H1 (cell line): ENCODE measurements around the gene ARHGAP26. TPM values are rescaled to one million over a fixed set of nuclear protein-coding genes. Genes with fewer than 3 reads are reported as not detected.

Experiments
- CTCF ChIA-PET: fragments of 300-600 bp; sonication (Branson Sonifier 250); formaldehyde crosslinking; loops from one replicate; lab custom pipeline; 2021; ENCODE audit not compliant: partially characterized antibody; lab: Charles Lee
- POLR2A ChIA-PET: fragments of 300-600 bp; sonication (Branson Sonifier 250); formaldehyde crosslinking; loops from one replicate; lab custom pipeline; 2021; ENCODE audit warnings: inconsistent platforms; ENCODE audit not compliant: partially characterized antibody; lab: Charles Lee
- DNase-seq, 2 experiments: peaks; one replicate each; pipeline versions ENCODE4 v3.0.0 to v3.0.0-alpha.2; 2010 to 2022; ENCODE audit warnings: low spot score in 2 of 2, low read depth in 1 of 2, mixed read lengths in 1 of 2
- FAIRE-seq: peaks from 2 replicates; lab custom pipeline; 2011; peaks lifted over from hg19 to GRCh38; lab: Jason Lieb, UNC
- H2AFZ ChIP-seq: 2 replicates; pipeline ENCODE4 v1.8.1; 2012; ENCODE audit warnings: low read length, inconsistent platforms
- H2AK5ac ChIP-seq: 2 replicates; pipeline ENCODE4 v1.6.1; 2013; ENCODE audit warnings: low read depth, low read length
- H2BK120ac ChIP-seq: replicated peaks from 2 replicates; pipeline ENCODE3; 2013; ENCODE audit warnings: low read depth, low read length, inconsistent platforms
- H2BK12ac ChIP-seq: 2 replicates; pipeline ENCODE4 v1.6.1; 2013; ENCODE audit warnings: low read depth, low read length
- H2BK15ac ChIP-seq: 2 replicates; pipeline ENCODE4 v1.6.1; 2013; ENCODE audit warnings: low read length
- H2BK20ac ChIP-seq: 2 replicates; pipeline ENCODE4 v1.6.1; 2013; ENCODE audit warnings: low read length
- H2BK5ac ChIP-seq: 2 replicates; pipeline ENCODE4 v1.6.1; 2013; ENCODE audit warnings: low read depth, low read length
- H3K14ac ChIP-seq: 2 replicates; pipeline ENCODE4 v1.6.1; 2013; ENCODE audit warnings: inconsistent platforms; ENCODE audit not compliant: insufficient read length
- H3K18ac ChIP-seq: 2 replicates; pipeline ENCODE4 v1.6.1; 2013; ENCODE audit warnings: low read length; ENCODE audit errors: extremely low read depth
- H3K23ac ChIP-seq: 2 replicates; pipeline ENCODE4 v1.6.1; 2013; ENCODE audit warnings: inconsistent platforms; ENCODE audit not compliant: insufficient read length
- H3K23me2 ChIP-seq: 2 replicates; pipeline ENCODE4 v1.6.1; 2013; ENCODE audit warnings: low read depth, low read length
- H3K27ac ChIP-seq: 2 replicates; pipeline ENCODE4 v1.6.1; 2011; ENCODE audit warnings: low read depth, low read length, inconsistent platforms
- H3K27me3 ChIP-seq, 4 experiments: replicated peaks in 1 of 4; 1 replicate in 1 of 4; 2 replicates in 3 of 4; pipeline versions ENCODE4 v1.6.1 to v1.8.1; 2011 to 2013; ENCODE audit warnings: low read length in 3 of 4, mild to moderate bottlenecking in 3 of 4, inconsistent platforms in 2 of 4, mixed read lengths in 2 of 4, moderate library complexity in 1 of 4; ENCODE audit not compliant: control insufficient read depth in 3 of 4, insufficient read depth in 3 of 4; ENCODE audit errors: extremely low read depth in 1 of 4
- H3K36me3 ChIP-seq, 4 experiments: 2 replicates each; pipeline versions ENCODE4 v1.6.1 to v1.8.1; 2011 to 2013; ENCODE audit warnings: mild to moderate bottlenecking in 4 of 4, low read length in 3 of 4, moderate library complexity in 2 of 4, control low read depth in 1 of 4, inconsistent platforms in 1 of 4; ENCODE audit not compliant: insufficient read depth in 4 of 4, control insufficient read depth in 2 of 4
- H3K4ac ChIP-seq: replicated peaks from 2 replicates; pipeline ENCODE3; 2013; ENCODE audit warnings: low read length, low read depth, mixed read lengths, inconsistent platforms; ENCODE audit not compliant: insufficient read length
- H3K4me1 ChIP-seq, 4 experiments: replicated peaks in 1 of 4; 1 replicate in 1 of 4; 2 replicates in 3 of 4; pipeline versions ENCODE4 v1.6.1 to v1.8.1; 2011 to 2013; ENCODE audit warnings: low read length in 3 of 4, inconsistent platforms in 2 of 4, mixed read lengths in 1 of 4; ENCODE audit not compliant: insufficient read depth in 4 of 4, control insufficient read depth in 3 of 4
- H3K4me2 ChIP-seq, 2 experiments: 2 replicates each; pipeline versions ENCODE4 v1.6.1 to v1.8.1; 2011 to 2013; ENCODE audit warnings: low read depth in 2 of 2, low read length in 2 of 2, control low read depth in 1 of 2, inconsistent platforms in 1 of 2, mild to moderate bottlenecking in 1 of 2; ENCODE audit not compliant: insufficient read depth in 1 of 2
- H3K4me3 ChIP-seq, 4 experiments: fragments of 200-600, 300-600 bp in 1 of 4; sonication (generic), shearing (Covaris generic), sonication (Bioruptor Twin) in 1 of 4; 2 replicates each; pipeline versions ENCODE4 v1.5.1 to v1.8.1; 2011 to 2016; ENCODE audit warnings: low read length in 4 of 4, low read depth in 3 of 4, control low read depth in 2 of 4, inconsistent platforms in 2 of 4, mild to moderate bottlenecking in 2 of 4, mixed read lengths in 1 of 4, moderate library complexity in 1 of 4; ENCODE audit not compliant: insufficient read depth in 2 of 4; ENCODE audit errors: extremely low read depth in 1 of 4
- H3K56ac ChIP-seq: replicated peaks from 2 replicates; pipeline ENCODE3; 2013; ENCODE audit warnings: low read depth, mild to moderate bottlenecking, mixed read lengths, low read length, inconsistent platforms; ENCODE audit not compliant: insufficient read length
- H3K79me1 ChIP-seq: 2 replicates; pipeline ENCODE4 v1.6.1; 2013; ENCODE audit warnings: low read depth, low read length, control low read depth
- H3K79me2 ChIP-seq, 2 experiments: 2 replicates each; pipeline versions ENCODE4 v1.6.1 to v1.8.1; 2012 to 2013; ENCODE audit warnings: low read length in 2 of 2, mild to moderate bottlenecking in 2 of 2, inconsistent platforms in 1 of 2; ENCODE audit not compliant: insufficient read depth in 2 of 2, control insufficient read depth in 1 of 2
- H3K9ac ChIP-seq, 4 experiments: replicated peaks in 1 of 4; 1 replicate in 1 of 4; 2 replicates in 3 of 4; pipeline versions ENCODE4 v1.6.1 to v1.8.1; 2011 to 2013; ENCODE audit warnings: low read depth in 3 of 4, low read length in 3 of 4, control low read depth in 2 of 4, mild to moderate bottlenecking in 2 of 4, moderate library complexity in 2 of 4, inconsistent platforms in 1 of 4; ENCODE audit errors: extremely low read depth in 1 of 4
- H3K9me3 ChIP-seq, 2 experiments: 2 replicates each; pipeline versions ENCODE4 v1.6.1 to v1.8.1; 2012 to 2013; ENCODE audit warnings: mild to moderate bottlenecking in 2 of 2, moderate library complexity in 2 of 2, control low read depth in 1 of 2, inconsistent platforms in 1 of 2, low read depth in 1 of 2, low read length in 1 of 2, mixed read lengths in 1 of 2; ENCODE audit not compliant: insufficient read depth in 2 of 2
- H4K20me1 ChIP-seq, 2 experiments: replicated peaks in 1 of 2; 2 replicates each; pipeline versions ENCODE3 to v1.8.1; 2011 to 2013; ENCODE audit warnings: inconsistent platforms in 2 of 2, low read length in 2 of 2, mild to moderate bottlenecking in 1 of 2; ENCODE audit not compliant: insufficient read depth in 2 of 2, control insufficient read depth in 1 of 2
- H4K5ac ChIP-seq: 2 replicates; pipeline ENCODE4 v1.6.1; 2013; ENCODE audit warnings: low read length, low read depth, mixed read lengths, inconsistent platforms; ENCODE audit not compliant: insufficient read length
- H4K8ac ChIP-seq: 2 replicates; pipeline ENCODE4 v1.8.0; 2013; ENCODE audit warnings: mild to moderate bottlenecking, moderate library complexity, low read length, inconsistent platforms; ENCODE audit not compliant: insufficient read depth; ENCODE audit errors: extremely low read depth
- H4K91ac ChIP-seq: replicated peaks from 2 replicates; pipeline ENCODE3; 2013; ENCODE audit warnings: low read length, mixed read lengths, inconsistent platforms; ENCODE audit not compliant: insufficient read length
- FOSL1 ChIP-seq: IDR thresholded peaks from 2 replicates; pipeline ENCODE4 v1.6.1; 2011; ENCODE audit warnings: mild to moderate bottlenecking, low read depth, low read length, moderate library complexity; ENCODE audit not compliant: insufficient read depth
- SP2 ChIP-seq: IDR thresholded peaks from 2 replicates; pipeline ENCODE4 v1.6.1; 2012; ENCODE audit warnings: mild to moderate bottlenecking, low read length, inconsistent platforms
- WGBS, 2 experiments: shearing (Covaris generic) in 1 of 2; methylation state at CpG; one replicate each; pipeline versions ENCODE4 v1.1.6 to v1.1.7; 2013 to 2015; ENCODE audit warnings: low lambda C conversion rate in 2 of 2, mixed read lengths in 2 of 2, inconsistent platforms in 1 of 2, low coverage in 1 of 2, missing lambda C conversion rate in 1 of 2; ENCODE audit not compliant: insufficient replicate concordance in 2 of 2, insufficient coverage in 1 of 2, insufficient read length in 1 of 2; ENCODE audit errors: extremely low coverage in 1 of 2, missing lambda C conversion rate in 1 of 2; 5-methylcytosine and 5-hydroxymethylcytosine counted together
- polyA plus RNA-seq, 7 experiments: library from polyadenylated mRNA; depleted of rRNA in 3 of 7; stranded (reverse) in 5 of 7; unstranded in 2 of 7; fragments of >200 nt in 5 of 7; fragments of 200-250 nt in 2 of 7; gene quantifications; 1 replicate in 5 of 7; 2 replicates in 1 of 7; 4 replicates in 1 of 7; pipeline versions ENCODE4 v1.2.1 to v1.2.3, GENCODE V29; 2011 to 2013; ENCODE audit warnings: missing spikeins in 2 of 7, mixed read lengths in 2 of 7
- total RNA-seq: library from RNA; stranded (reverse); fragmentation: NEBNext Ultra II Directional; extraction: Animal tissue kit (Norgen Biotek cat#: 25700); gene quantifications from 2 replicates; pipeline ENCODE4 v1.2.1, GENCODE V29; 2021

Gene ARHGAP26
- total and polyA plus RNA-seq, 2 of the 8 experiments (the other 6 are each of a cell fraction or from before 2014, with no cell fraction given), result 7.1 to 24.8 TPM

DNA sequence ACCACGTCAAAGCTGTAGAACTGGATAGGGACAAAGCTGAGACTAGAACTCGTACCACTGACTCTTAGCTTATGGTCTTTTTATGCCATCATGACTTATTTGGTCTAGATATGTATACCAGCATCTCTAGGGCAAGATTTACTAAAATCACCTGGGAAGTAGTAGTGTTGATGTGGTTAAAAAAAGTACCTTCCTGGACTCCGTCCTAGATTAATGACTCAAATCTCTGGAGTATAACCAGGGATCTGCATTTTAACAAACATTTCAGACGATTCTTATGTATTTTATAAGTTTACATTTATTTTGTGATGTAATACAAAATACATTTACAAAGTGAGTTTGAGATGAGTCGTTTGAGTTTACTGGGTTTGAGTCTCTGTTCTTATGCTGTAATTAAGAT, 68.7 kb downstream of the ARHGAP26 start:
- no peak overlapping the region for H2BK12ac ChIP-seq
- peaks cover 2% of the 10 kb centered on the region in 2 experiments for H4K20me1 ChIP-seq
- no peak overlapping the region for H3K4me2 ChIP-seq
- H3K36me3 ChIP-seq, result no peaks in the 10 kb centered on the region
- no peak overlapping the region for H2BK120ac ChIP-seq
- H3K79me2 ChIP-seq, result peaks cover 0 to 11% of the 10 kb centered on the region in 2 experiments; a peak in 2 of 4 replicates
- TF ChIP-seq FOSL1, result no peak
- TF ChIP-seq SP2, result no peak
- H3K14ac ChIP-seq, result no peak overlapping the region
- no peaks in the 10 kb centered on the region for H3K23me2 ChIP-seq
- no peak overlapping the region for H3K9ac ChIP-seq
- H2BK5ac ChIP-seq, result no peak overlapping the region
- H2BK15ac ChIP-seq, result no peak overlapping the region
- no peak overlapping the region for H3K4me3 ChIP-seq
- H2BK20ac ChIP-seq, result no peak overlapping the region
- no peak overlapping the region for H3K4ac ChIP-seq
- H3K9me3 ChIP-seq, result no peaks in the 10 kb centered on the region
- FAIRE-seq (no peak), DNase-seq (no peak)
- H3K79me1 ChIP-seq, result peaks cover 5% of the 10 kb centered on the region; the same call in 1 of the 2 replicates
- H3K56ac ChIP-seq, result no peak overlapping the region
- 90% methylated on average over 5 of the region's 5 CpGs; no CpG with 5 or more reads in 1 of the 2 experiments for WGBS, 2 experiments
- no peaks in the 10 kb centered on the region for H3K27me3 ChIP-seq
- CTCF ChIA-PET, result interaction anchor here (0.8 to 1.7 kb wide), 5 partner anchors 10 to 91 kb away, joined by 3 to 7 read pairs (median 5); no protein-coding TSS in a partner anchor
- H4K5ac ChIP-seq, result no peak overlapping the region
- POLR2A ChIA-PET, result interaction anchor here (0.9 kb wide), 1 partner anchor 9 kb away, joined by 3 read pairs; no protein-coding TSS in a partner anchor
- H3K27ac ChIP-seq, result no peak overlapping the region
- no peak overlapping the region for H3K23ac ChIP-seq
- H4K91ac ChIP-seq, result no peak overlapping the region
- H3K4me1 ChIP-seq, result no peaks in the 10 kb centered on the region; a peak in 1 of 7 replicates
- no peak overlapping the region for H2AFZ ChIP-seq
- no peak overlapping the region for H3K18ac ChIP-seq
- no peak overlapping the region for H4K8ac ChIP-seq
- H2AK5ac ChIP-seq, result no peak overlapping the region
